ENCODE measurements around the gene MSANTD3.

- TF ChIP-seq CTCF (conservative IDR thresholded peaks at IDR 0.05; ENCODE audit: low read depth in 2 of 2) (no peak), EZH2 (IDR thresholded peaks at IDR 0.05; ENCODE audit: low read depth, unreplicated experiment) (no peak), ETS1 (IDR thresholded peaks at IDR 0.05) (no peak), POLR2AphosphoS5 (IDR thresholded peaks at IDR 0.05; ENCODE audit: low read depth) (no peak), REST (IDR thresholded peaks at IDR 0.05; ENCODE audit: unreplicated experiment) (no peak), ZNF331 (CRISPR knock-in tag; IDR thresholded peaks at IDR 0.05; ENCODE audit: low read depth) (no peak)
Measured at GRCh38 chr9:100417815-100418214, 9.1 kb upstream of the MSANTD3 start.

All from GM23338 (cell line).